Neural crest cell (in vitro differentiated cells): ENCODE measurements around the gene FNDC3B. TPM values are rescaled to one million over a fixed set of nuclear protein-coding genes. Genes with fewer than 3 reads are reported as not detected.

ENCODE experiments used
- DNase-seq: peaks from one replicate; pipeline ENCODE4 v3.0.0; 2021; ENCODE audit warnings: low read depth, mixed read lengths, low spot score
- H3K27ac Mint-ChIP-seq: one replicate; pipeline ENCODE4 v1.8.0; 2021; ENCODE audit warnings: mild to moderate bottlenecking, mixed read lengths; ENCODE audit not compliant: unreplicated experiment
- H3K27me3 Mint-ChIP-seq: 2 replicates; pipeline ENCODE4 v1.8.0; 2021; ENCODE audit warnings: low read depth, mild to moderate bottlenecking, mixed read lengths
- H3K36me3 Mint-ChIP-seq: 2 replicates; pipeline ENCODE4 v1.8.0; 2021; ENCODE audit warnings: low read depth, mild to moderate bottlenecking, mixed read lengths
- H3K4me1 Mint-ChIP-seq: 2 replicates; pipeline ENCODE4 v1.8.0; 2021; ENCODE audit warnings: mixed read lengths
- H3K4me3 Mint-ChIP-seq: one replicate; pipeline ENCODE4 v1.8.0; 2021; ENCODE audit warnings: mild to moderate bottlenecking, mixed read lengths
- H3K9me3 Mint-ChIP-seq: 2 replicates; pipeline ENCODE4 v1.8.0; 2021; ENCODE audit warnings: mixed read lengths
- total RNA-seq: library from RNA; stranded (reverse); gene quantifications from 2 replicates; pipeline ENCODE4 v1.2.1, GENCODE V29; 2021
- TF ChIP-seq, protein P1 (sequence below): fragments of 200-600 bp; sonication (generic); conservative IDR thresholded peaks from 2 replicates; pipeline ENCODE4 v1.5.0; 2021; ENCODE audit warnings: antibody characterized with exemption, mild to moderate bottlenecking

Gene FNDC3B
- total RNA-seq, 1 donor from 2014 or later: 41.5 TPM

DNA sequence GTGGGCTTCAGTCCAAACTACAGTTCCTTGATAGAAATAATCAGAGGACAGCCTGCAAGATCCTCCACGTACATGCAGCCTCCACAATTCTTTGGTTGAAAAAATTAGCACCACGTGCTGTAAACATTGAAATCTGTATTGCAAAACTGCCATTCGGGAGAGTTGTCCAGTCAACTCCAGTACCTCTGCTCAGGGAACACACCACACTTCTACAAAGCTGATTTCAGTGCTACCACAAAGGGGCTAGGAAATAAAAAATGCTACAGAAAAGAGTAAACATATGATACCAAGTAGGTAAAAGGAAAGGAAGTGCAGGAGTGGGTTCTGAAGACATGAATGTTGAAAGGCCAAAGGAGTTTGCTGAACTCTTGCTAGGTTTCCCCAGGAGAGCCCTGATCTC, 368.5 kb downstream of the FNDC3B start:
- TF ChIP-seq, protein P1, sequence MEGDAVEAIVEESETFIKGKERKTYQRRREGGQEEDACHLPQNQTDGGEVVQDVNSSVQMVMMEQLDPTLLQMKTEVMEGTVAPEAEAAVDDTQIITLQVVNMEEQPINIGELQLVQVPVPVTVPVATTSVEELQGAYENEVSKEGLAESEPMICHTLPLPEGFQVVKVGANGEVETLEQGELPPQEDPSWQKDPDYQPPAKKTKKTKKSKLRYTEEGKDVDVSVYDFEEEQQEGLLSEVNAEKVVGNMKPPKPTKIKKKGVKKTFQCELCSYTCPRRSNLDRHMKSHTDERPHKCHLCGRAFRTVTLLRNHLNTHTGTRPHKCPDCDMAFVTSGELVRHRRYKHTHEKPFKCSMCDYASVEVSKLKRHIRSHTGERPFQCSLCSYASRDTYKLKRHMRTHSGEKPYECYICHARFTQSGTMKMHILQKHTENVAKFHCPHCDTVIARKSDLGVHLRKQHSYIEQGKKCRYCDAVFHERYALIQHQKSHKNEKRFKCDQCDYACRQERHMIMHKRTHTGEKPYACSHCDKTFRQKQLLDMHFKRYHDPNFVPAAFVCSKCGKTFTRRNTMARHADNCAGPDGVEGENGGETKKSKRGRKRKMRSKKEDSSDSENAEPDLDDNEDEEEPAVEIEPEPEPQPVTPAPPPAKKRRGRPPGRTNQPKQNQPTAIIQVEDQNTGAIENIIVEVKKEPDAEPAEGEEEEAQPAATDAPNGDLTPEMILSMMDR: no peak
- Mint-ChIP-seq H3K9me3 (no peaks in the 10 kb centered on the region), H3K27me3 (no peaks in the 10 kb centered on the region), H3K4me3 (no peak overlapping the region), H3K27ac (no peak overlapping the region), H3K36me3 (peaks cover 8% of the 10 kb centered on the region), H3K4me1 (no peaks in the 10 kb centered on the region)
- no peak for DNase-seq

DNA sequence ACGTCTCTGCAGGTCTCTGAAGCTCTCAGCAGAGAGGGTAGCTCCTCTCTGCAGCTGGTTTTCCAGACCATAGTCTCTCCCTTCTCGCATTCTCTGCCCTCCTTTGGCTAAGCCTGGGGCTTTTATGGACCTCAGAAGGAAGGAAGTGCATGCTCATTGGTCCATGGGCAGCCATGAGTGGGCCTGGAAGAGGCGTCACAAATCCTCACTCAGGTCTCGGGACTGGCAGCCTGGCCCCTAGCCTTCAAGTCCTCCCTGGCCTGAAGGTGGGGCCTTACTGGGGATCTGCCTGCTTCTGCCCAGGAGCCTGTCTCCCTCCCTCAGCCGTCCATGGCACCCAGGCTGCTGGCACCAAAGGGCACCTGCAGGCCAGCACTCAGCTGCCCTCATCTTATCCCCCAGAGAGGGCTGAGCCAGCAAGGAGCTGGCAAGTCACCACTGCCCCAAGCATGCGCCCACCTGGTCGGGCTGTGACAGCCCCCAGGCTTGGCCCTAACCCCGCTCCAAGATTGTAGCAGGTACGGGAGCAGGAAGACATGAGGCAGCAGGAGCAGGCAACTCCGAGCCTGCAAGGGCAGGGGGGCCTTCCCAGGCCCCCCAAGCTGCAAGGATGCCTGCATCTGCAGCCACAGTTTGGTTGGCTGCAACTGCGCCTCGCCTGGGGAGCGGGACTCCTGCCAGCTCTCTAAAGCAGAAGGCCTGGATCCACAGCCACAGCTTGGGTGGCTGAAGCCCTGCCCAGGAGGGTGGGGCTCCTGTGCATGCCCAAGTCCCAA, 371.5 kb downstream of the FNDC3B start:
- Mint-ChIP-seq H3K9me3 (no peaks in the 10 kb centered on the region), H3K36me3 (no peaks in the 10 kb centered on the region), H3K4me3 (no peak overlapping the region), H3K27me3 (no peaks in the 10 kb centered on the region), H3K27ac (no peak overlapping the region), H3K4me1 (no peaks in the 10 kb centered on the region)
- TF ChIP-seq, protein P1: no peak
- no peak for DNase-seq

DNA sequence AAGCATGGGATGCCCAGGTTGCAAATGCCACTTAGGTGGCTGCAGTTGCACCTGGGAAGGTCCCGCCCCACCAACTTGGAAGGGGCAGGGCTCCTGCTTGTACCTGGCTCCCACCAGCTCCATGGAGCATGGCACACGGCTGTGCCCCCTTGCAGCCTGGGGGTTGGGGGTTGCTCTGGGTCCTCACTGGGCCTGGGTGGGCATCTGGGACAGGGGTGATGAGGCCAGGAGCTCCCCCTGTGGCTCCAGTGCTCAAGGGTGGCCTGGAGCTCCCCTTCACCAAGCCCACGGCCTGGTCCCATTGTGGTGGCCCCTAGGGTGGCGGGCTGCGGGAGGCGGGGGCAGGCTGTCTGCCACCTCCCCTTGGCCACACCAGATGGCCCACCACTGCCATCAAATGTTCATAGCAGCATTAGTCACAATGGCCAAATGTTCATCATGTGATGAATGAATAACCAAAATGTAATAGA, 372.1 kb downstream of the FNDC3B start:
- TF ChIP-seq, protein P1: no peak
- DNase-seq: no peak
- Mint-ChIP-seq H3K4me1 (no peaks in the 10 kb centered on the region), H3K4me3 (no peak overlapping the region), H3K27ac (no peak overlapping the region), H3K36me3 (no peaks in the 10 kb centered on the region), H3K27me3 (no peaks in the 10 kb centered on the region), H3K9me3 (no peaks in the 10 kb centered on the region)

DNA sequence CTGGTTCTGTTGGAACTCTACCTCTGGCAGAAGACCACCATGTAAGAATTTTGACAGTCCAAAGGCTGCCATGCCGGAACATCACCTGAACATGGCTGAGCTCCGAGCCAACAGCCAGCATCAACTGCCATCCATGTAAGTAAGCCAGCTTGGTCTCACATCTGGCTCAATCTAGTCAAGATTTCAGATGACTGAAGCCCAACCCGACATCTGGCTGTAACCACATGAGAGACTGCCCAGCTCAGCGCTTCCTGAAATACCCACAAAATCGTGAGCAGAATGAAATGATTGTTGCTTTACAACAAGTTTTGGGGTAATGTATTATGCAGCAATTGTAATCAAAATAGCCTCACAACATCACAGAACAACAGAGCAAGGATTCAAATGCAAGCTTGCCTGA, 375.9 kb downstream of the FNDC3B start:
- H3K9me3 Mint-ChIP-seq: peaks cover 4% of the 10 kb centered on the region
- TF ChIP-seq, protein P1: no peak
- H3K4me3 Mint-ChIP-seq: no peak overlapping the region
- no peak for DNase-seq
- no peaks in the 10 kb centered on the region for H3K36me3 Mint-ChIP-seq
- H3K4me1 Mint-ChIP-seq: no peaks in the 10 kb centered on the region
- no peak overlapping the region for H3K27ac Mint-ChIP-seq
- H3K27me3 Mint-ChIP-seq: peaks cover 3% of the 10 kb centered on the region

DNA sequence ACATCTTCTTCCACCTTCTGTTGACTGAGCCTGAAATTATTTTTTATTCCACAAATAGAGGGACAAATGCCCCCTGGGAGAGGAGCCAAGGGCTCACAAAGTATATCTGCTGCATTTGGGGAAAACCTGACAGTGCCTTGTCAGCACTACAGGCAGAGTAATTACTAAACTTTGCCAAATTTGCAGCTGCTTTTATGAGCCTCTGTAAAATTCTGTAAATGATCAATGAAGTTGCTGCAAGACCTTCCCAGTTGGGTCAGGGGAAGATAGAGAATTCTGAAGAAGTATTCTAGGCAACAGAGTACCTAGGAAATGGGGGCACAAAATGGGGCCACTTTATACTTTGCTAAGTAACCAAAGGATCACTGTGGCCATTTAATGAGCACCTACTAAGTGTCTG, 398.3 kb downstream of the FNDC3B start:
- H3K4me1 Mint-ChIP-seq: no peaks in the 10 kb centered on the region
- no peak for DNase-seq
- H3K27me3 Mint-ChIP-seq: peaks cover 19% of the 10 kb centered on the region
- no peak overlapping the region for H3K4me3 Mint-ChIP-seq
- peaks cover 2% of the 10 kb centered on the region for H3K36me3 Mint-ChIP-seq
- no peak overlapping the region for H3K27ac Mint-ChIP-seq
- H3K9me3 Mint-ChIP-seq: peaks cover 3% of the 10 kb centered on the region
- TF ChIP-seq, protein P1: no peak
